ENCODE data around the gene MOK. TPM values are rescaled to one million over a fixed set of nuclear protein-coding genes. Genes with fewer than 3 reads are reported as not detected.
A peak's percentile ranks its signal among the peaks of the same experiment; 100 is the strongest.
"Not testable (repeated sequence)": the region's sequence is repeated elsewhere in the genome, so short reads cannot be mapped to it uniquely, and the experiment has no call there.

MOK gene
- total RNA-seq, 1 experiment from 2014 or later, result 5.9 TPM

- no peak for DNase-seq
- no peaks in the 10 kb centered on the region for H3K27me3 ChIP-seq
- H3K4me1 ChIP-seq, result no peaks in the 10 kb centered on the region
These were observed 28.4 kb upstream of the MOK start for GRCh38 chr14:102333390-102333789.

DNA sequence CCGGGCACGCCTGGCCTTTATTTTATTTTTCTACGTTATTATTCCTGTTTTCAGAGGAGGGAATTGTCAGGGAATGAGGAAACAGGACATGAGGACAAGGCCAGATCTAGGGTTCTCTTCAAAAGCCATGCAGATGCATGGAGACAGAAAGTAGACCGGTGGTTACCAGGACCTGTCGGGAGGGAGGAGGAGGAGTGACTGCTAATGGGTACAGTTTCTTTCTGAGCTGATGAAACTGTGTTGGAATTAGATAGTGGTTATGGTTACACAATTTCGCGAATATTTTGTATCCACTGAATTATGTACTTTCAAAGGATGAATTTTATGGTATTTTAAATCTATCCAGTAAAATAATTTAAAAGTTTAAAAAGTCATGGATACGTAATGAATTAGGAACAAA, 25.8 kb upstream of the MOK start:
- H3K4me1 ChIP-seq, result peaks cover 4% of the 10 kb centered on the region; the same call in 1 of the 2 replicates
- H3K27me3 ChIP-seq, result no peaks in the 10 kb centered on the region
- no peak for DNase-seq
- H3K27ac ChIP-seq, result no peak overlapping the region
- H3K36me3 ChIP-seq, result no peaks in the 10 kb centered on the region
- no peaks in the 10 kb centered on the region for H3K9me3 ChIP-seq (replicated peaks)
- no peak overlapping the region for H3K4me3 ChIP-seq

More at GRCh38 chr14:102333390-102333789, 28.4 kb upstream of the MOK start:
- Histone ChIP-seq H3K36me3 (no peaks in the 10 kb centered on the region), H3K9me3 (replicated peaks) (no peaks in the 10 kb centered on the region), H3K4me3 (no peak overlapping the region), H3K27ac (no peak overlapping the region)

- H3K27me3 ChIP-seq; H3K27ac ChIP-seq; DNase-seq; H3K4me3 ChIP-seq; H3K4me1 ChIP-seq; H3K36me3 ChIP-seq; H3K9me3 ChIP-seq (replicated peaks): not testable (repeated sequence)
These were observed 24.4 kb upstream of the MOK start for GRCh38 chr14:102329381-102329780.

GRCh38 chr14:102326583-102326982, 21.6 kb upstream of the MOK start:
- Histone ChIP-seq H3K27ac (no peak overlapping the region), H3K36me3 (no peaks in the 10 kb centered on the region), H3K4me3 (no peak overlapping the region), H3K4me1 (peaks cover 4% of the 10 kb centered on the region; the same call in 1 of the 2 replicates), H3K9me3 (replicated peaks) (no peaks in the 10 kb centered on the region), H3K27me3 (no peaks in the 10 kb centered on the region)
- no peak for DNase-seq

DNA sequence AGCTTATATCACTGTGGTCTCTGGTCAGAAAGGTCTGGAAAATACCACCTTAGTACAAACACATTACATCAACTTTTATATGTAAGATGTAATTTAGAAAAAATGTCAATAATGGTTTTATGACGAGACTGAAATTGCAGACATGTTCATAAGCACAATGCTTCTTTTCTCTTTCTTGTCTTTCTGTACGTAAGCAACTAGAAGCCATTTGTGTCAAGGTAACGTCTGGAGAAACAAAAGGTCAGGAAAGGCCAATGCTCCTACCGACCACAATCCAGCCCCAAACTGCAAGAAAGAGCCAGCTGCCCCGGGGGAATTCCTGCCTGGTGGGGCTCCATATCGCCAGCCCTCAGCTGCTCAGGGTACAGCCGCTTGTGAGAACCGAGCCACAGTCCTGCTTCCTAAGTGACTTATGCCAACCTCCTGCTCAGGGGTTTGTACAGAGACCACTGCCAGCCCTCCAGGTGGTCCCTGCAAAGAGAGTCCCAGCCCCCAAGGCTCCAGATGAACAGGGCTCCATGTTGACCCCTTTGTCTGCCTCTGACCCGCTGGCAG, 20.9 kb upstream of the MOK start:
- DNase-seq, result peak; percentile 73 to 77
- Histone ChIP-seq H3K4me3 (no peak overlapping the region), H3K36me3 (no peaks in the 10 kb centered on the region), H3K27me3 (no peaks in the 10 kb centered on the region), H3K27ac (0 out of 2 replicates have a peak overlapping the region, but pooled peaks have one; percentile 20), H3K4me1 (peaks cover 4% of the 10 kb centered on the region; the same call in 1 of the 2 replicates), H3K9me3 (replicated peaks) (no peaks in the 10 kb centered on the region)

DNA sequence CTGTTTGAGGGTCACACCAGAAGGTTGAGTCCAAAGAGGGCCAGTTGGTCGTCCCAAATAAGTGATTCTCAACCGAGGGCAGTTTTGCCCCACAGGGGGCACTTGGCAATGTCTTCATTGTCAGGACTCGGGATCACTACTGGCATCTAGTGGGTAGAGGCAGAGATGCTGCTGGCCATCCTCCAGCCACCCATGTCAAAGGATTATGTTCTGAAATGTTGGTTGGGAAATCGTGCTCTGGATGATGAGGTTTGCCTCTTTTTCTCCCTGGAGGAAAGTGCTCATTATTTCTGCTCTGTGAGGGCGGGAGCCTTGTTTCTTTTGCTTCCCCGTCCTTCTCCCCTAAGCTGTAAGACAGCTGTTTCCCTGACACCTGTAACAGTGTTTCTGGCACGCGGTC, 18.1 kb upstream of the MOK start:
- Histone ChIP-seq H3K36me3 (no peaks in the 10 kb centered on the region), H3K27me3 (no peaks in the 10 kb centered on the region), H3K9me3 (replicated peaks) (no peaks in the 10 kb centered on the region), H3K27ac (no peak overlapping the region), H3K4me3 (no peak overlapping the region), H3K4me1 (peaks cover 4% of the 10 kb centered on the region; the same call in 1 of the 2 replicates)
- DNase-seq, result peak; percentile 53 to 63

- H3K9me3 ChIP-seq (replicated peaks), result no peaks in the 10 kb centered on the region
- H3K27me3 ChIP-seq, result no peaks in the 10 kb centered on the region
- H3K4me1 ChIP-seq, result peaks cover 4% of the 10 kb centered on the region; the same call in 1 of the 2 replicates
- no peaks in the 10 kb centered on the region for H3K36me3 ChIP-seq
- H3K4me3 ChIP-seq, result no peak overlapping the region
- no peak overlapping the region for H3K27ac ChIP-seq
- no peak for DNase-seq
These were observed 16.8 kb upstream of the MOK start for GRCh38 chr14:102321456-102322422.

GRCh38 chr14:102320671-102321455, 15.9 kb upstream of the MOK start:
- no peak overlapping the region for H3K27ac ChIP-seq
- DNase-seq, result no peak
- H3K27me3 ChIP-seq, result no peaks in the 10 kb centered on the region

GRCh38 chr14:102320033-102320660, 15.2 kb upstream of the MOK start:
- Histone ChIP-seq H3K36me3 (no peaks in the 10 kb centered on the region), H3K27ac (peak overlapping the region; percentile 34; the same call in 1 of the 2 replicates), H3K4me1 (no peaks in the 10 kb centered on the region; the same call in 1 of the 2 replicates), H3K27me3 (no peaks in the 10 kb centered on the region), H3K4me3 (peak overlapping the region; percentile 73), H3K9me3 (replicated peaks) (no peaks in the 10 kb centered on the region)
- DNase-seq, result peak; percentile 47 to 60

More at GRCh38 chr14:102320671-102321455, 15.9 kb upstream of the MOK start:
- Histone ChIP-seq H3K36me3 (no peaks in the 10 kb centered on the region), H3K4me3 (no peak overlapping the region; the same call in 1 of the 2 replicates), H3K4me1 (no peaks in the 10 kb centered on the region; the same call in 1 of the 2 replicates), H3K9me3 (replicated peaks) (no peaks in the 10 kb centered on the region)

DNA sequence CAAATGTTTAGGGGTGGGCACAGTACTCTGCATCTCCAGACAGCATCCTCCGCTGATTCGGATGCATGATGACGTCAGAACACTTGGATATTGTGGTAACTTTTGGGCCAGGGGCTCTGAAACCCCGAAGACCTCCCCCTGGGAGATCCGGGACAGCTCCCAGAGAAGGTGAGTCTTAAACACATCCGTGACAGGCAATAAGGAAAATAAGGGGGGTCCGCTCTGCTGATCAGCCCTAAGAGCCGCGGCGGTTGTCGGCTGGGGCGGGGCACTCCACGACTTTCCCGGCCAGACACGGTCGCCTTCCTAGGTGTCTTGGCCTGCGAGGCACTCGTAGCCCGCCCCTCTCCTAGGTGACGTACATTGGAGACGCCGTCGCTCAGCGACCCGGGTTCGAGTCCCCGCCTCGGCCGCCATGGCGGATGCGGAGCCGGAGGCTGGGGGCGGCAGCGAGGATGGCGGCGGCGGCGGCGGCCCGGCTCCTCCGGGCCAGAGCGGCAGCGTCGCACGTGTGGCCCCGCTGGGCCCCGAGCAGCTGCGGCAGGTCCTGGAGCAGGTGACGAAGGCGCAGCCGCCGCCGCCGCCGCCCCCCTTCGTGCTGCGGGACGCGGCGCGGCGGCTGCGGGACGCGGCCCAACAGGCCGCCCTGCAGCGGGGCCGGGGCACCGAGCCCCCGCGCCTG, 14.5 kb upstream of the MOK start, which contains the start of gene ZNF839:
TSS of gene ZNF839 (plus strand) at position 396 of the 682 bp plus-strand sequence. CDS start at position 416, 20 bp downstream.
- Histone ChIP-seq H3K4me1 (no peaks in the 10 kb centered on the region; the same call in 1 of the 2 replicates), H3K9me3 (replicated peaks) (no peaks in the 10 kb centered on the region), H3K4me3 (peak within 1 kb of the TSS; percentile 73), H3K27ac (peak within 1 kb of the TSS; percentile 42), H3K36me3 (no peaks in the 10 kb centered on the region), H3K27me3 (no peaks in the 10 kb centered on the region)
- peak; percentile 92 to 94 for DNase-seq

DNA sequence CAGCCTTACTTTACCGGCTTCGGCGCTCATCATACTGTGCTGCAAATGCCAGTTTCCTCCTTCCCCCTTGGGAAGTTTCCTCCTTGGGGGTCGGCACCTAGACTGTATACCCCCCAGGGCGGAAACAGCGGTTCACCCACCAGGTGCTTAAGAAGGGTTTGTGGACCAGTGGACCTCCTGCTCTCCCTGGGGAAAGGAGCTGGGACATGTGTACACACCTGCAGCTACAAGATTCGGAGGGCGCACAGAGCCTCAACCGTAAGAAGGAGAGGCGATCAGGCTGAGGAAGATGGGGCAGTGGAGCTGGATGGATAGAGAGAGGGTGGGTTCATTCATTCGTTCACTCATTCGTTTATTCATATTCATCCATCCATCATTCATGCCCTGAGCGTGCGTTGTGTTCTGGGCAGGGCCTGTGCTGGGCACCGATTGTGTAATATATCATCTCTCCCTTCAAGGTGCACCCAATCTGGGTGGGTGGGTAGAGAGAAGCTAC, 13.9 kb upstream of the MOK start:
- no peaks in the 10 kb centered on the region for H3K9me3 ChIP-seq (replicated peaks)
- no peaks in the 10 kb centered on the region for H3K36me3 ChIP-seq
- no peaks in the 10 kb centered on the region; the same call in 1 of the 2 replicates for H3K4me1 ChIP-seq
- DNase-seq, result no peak
- H3K27ac ChIP-seq, result peak overlapping the region; percentile 42
- H3K27me3 ChIP-seq, result no peaks in the 10 kb centered on the region
- H3K4me3 ChIP-seq, result peak overlapping the region; percentile 73

GRCh38 chr14:102317564-102318248, 12.7 kb upstream of the MOK start:
- Histone ChIP-seq H3K27ac (no peak overlapping the region; the same call in 1 of the 2 replicates), H3K36me3 (no peaks in the 10 kb centered on the region), H3K9me3 (replicated peaks) (no peaks in the 10 kb centered on the region), H3K4me1 (no peaks in the 10 kb centered on the region; the same call in 1 of the 2 replicates), H3K4me3 (peak overlapping the region; percentile 74), H3K27me3 (no peaks in the 10 kb centered on the region)
- peak; percentile 63 to 76 for DNase-seq

Measured in SJCRH30 (cell line).